22Rv1 (cell line): ENCODE data around the gene RPGRIP1L.

ENCODE experiments used
- ZFX ChIP-seq: fragments of 450-650 bp; IDR thresholded peaks from 2 replicates; pipeline ENCODE4 v1.6.1; 2017; ENCODE audit warnings: antibody characterized with exemption, borderline replicate concordance
- TF ChIP-seq, protein P1 (sequence below): fragments of 450-650 bp; IDR thresholded peaks from 2 replicates; pipeline ENCODE4 v1.5.1; 2017; ENCODE audit warnings: mild to moderate bottlenecking

GRCh38 chr16:53581784-53582183 is 121.9 kb downstream of the RPGRIP1L start:
- TF ChIP-seq, protein P1, sequence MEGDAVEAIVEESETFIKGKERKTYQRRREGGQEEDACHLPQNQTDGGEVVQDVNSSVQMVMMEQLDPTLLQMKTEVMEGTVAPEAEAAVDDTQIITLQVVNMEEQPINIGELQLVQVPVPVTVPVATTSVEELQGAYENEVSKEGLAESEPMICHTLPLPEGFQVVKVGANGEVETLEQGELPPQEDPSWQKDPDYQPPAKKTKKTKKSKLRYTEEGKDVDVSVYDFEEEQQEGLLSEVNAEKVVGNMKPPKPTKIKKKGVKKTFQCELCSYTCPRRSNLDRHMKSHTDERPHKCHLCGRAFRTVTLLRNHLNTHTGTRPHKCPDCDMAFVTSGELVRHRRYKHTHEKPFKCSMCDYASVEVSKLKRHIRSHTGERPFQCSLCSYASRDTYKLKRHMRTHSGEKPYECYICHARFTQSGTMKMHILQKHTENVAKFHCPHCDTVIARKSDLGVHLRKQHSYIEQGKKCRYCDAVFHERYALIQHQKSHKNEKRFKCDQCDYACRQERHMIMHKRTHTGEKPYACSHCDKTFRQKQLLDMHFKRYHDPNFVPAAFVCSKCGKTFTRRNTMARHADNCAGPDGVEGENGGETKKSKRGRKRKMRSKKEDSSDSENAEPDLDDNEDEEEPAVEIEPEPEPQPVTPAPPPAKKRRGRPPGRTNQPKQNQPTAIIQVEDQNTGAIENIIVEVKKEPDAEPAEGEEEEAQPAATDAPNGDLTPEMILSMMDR = no peak
- no peak for TF ChIP-seq ZFX
